Stimulated activated CD8-positive, alpha-beta memory T cell treated with anti-CD3 and anti-CD28 coated beads, Interleukin-4, amount 100 ng/mL, for 4 hours (primary cell): ENCODE measurements around the gene SEC11C.
"Not testable (repeated sequence)": the region's sequence is repeated elsewhere in the genome, so short reads cannot be mapped to it uniquely, and the experiment has no call there.

Experiments used
- DNase-seq, 2 donors: peaks; one replicate each; pipeline ENCODE4 v3.0.0-alpha.2; 2020; ENCODE audit warnings: low read depth in 2 of 2, low spot score in 1 of 2

The SEC11C gene

DNA sequence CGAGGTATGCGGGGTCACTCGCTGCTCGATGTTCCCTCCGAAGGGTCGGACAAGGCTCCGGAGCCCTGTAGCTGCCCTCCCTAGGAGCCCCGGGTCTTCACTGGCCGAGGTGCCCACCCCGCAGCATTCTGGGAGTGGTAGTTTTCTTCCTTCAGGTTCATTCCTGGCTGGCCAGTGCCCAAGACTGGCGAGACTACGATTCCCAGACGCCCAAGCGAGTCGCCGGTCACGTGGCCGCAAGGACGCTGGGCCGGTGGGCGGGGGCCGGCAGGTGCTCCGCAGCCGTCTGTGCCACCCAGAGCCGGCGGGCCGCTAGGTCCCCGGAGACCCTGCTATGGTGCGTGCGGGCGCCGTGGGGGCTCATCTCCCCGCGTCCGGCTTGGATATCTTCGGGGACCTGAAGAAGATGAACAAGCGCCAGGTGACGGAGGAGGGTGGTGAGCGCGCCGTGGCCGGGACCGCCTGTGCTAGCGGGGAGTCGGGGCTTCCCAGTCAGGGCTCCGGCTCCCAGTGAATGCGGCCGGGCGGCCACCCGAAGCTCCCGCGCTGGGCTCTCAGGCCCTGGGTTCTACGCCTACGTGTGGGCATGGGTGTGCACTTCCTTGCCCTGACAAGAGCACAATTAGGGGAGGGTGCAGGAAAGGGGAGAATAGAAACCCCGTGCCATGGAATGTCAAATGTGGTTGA is at the start of gene SEC11C:
Gene SEC11C, plus strand, starts transcription at position 270 of the 687 bp plus-strand sequence. Its CDS starts 65 bp downstream, at position 335.
- peak; percentile 88 to 94 for DNase-seq

DNA sequence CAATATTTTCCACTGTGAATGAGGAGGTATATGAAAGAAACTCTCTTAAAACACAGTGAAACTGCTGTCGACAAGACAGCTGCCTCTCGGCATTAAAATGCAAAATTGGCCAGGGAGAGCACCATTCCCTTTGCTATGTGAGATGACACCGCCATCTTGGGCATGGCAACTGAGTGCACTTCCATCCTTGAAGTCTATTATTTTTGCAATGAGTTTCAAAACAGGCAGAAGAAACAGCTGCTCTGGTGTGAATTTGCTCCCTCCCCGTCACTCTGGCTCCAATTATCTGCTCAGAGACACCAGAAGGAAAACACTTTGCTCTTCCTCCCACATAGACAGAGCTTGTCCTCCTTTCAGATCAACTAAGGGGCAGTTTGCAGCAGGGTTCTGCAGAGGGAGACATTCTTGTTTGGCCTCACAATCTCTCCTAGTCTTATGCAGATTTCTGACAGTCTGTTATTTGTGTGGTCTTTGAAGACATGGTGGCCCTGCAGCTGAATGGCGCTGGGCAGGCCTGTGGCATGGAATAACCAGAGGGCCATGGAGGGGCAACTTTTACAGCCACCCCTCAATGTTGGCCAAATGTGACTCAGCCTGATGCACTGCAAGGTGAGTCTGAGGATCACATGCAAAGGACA is 48.6 kb upstream of the SEC11C start:
- no peak for DNase-seq

GRCh38 chr18:59093668-59094067 is 46.0 kb upstream of the SEC11C start:
- DNase-seq = no peak

DNA sequence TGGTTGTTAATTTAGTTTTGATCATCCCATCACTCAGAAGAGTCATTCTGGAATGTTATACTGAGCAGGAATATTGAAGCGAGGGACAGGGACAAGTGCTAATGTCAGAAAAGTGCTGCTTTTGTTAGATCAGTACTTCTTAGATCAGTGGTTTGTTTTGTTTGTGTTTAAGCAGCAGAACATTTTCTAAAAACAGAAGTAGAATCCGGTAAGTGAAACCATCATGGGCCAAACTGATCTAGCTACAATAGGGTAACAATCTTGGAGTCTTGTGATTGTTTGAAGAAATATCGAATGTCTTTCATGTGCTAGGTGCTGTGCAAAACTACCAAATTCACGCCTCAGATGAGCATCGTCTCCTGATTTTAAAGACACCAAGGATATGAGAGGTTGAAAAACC is 45.1 kb upstream of the SEC11C start:
- no peak for DNase-seq

DNA sequence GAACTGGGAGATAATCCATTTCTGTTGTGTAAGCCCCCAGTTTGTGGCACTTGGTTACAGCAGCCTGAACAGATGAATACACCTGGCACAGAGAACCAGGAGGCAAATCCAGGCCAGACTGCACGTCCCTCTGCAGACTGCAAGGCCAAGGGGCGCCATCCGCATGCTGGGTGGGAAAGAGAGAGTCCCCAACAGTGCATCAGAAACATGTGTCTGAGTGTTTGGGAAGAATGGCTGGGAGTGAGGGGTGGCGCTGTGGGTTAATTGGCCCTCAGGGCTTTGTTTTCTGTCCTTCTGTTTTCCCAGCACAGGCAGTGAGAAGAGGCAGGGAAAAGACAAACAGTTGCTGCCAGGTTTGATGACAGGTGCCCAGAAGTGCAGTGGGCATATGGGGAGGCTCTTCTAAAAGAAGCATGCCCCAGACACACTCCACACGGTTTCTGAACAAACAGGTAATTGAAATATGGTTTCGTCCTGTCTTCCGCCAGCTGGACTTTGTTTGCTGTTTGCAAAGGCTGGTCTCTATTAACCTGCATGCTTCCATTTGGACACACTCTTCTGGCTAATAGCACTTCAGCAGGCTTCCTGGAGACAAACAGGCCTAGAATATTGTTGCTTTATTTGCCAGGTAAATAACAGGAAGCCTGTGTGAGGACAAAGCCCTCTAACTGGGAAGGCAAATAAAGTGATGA is 43.4 kb upstream of the SEC11C start:
- no peak for DNase-seq

DNA sequence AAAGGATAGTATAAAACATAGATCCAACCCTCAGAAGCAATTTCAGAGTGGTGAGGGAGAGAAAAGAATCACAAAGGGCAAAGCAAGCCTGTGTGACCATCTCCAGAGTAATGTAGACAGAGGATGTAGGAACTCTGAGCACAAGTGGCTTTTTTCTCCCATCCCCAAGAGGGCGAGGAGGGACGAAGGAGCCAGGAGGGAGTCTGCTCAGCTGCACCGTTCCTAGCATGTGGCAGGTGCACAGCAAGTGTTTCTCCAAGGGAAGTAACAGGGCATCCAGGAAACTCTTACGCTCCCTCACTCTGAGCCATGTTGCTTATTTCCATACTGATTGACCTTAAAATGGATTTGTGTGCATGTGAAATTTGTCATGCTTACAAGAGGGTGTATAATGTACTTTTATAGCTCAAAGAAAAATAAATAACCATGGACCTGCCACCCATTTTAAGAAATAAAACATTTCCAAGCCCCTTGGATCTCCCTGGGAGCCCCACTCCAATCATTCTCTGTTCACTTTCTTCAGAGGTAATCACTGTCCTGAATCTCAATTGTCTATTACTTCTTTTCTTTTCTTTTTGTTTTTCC is 37.8 kb upstream of the SEC11C start:
- no peak for DNase-seq

DNA sequence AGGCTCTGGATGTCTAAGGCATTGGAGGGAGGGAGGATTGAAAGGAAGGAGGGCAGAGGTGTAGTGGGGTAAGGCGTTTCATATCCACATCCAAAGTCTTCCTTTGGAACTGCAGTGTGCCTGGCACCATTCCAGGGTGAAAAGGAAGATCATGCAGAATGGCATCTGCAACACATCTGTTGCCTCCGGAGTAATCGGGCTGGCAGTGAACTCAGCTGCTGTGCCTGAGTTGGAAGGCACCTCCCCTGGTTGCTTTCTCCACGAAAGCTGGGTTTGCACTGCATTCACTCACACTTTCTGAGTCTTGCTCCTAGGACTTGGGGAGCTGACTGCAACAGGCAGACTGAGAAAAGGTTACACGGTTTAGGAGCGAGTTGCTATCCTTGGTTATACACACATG is 30.3 kb upstream of the SEC11C start:
- no peak for DNase-seq

DNA sequence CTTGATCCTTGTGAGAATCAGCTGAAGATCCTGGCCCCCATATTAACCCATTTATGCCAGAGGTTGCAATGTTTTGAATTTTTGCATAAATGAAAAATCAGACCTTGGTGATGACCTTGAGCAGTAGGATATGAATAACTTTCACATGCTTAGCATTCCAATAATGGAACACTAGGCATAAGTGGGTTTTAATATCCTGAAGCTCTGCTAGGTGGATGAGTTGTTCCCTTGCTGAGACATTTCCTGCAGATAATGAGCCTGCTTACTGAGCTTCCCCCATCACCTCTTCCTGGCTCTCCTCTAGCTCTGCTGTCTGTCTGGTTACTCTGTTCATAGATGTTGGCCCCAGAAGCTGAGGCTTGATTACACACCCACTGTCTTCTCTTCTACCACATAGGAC is 25.5 kb upstream of the SEC11C start:
- no peak for DNase-seq

GRCh38 chr18:59123588-59124369 is 15.9 kb upstream of the SEC11C start:
- DNase-seq = no peak

GRCh38 chr18:59124370-59124704 is 15.3 kb upstream of the SEC11C start:
- no peak for DNase-seq

DNA sequence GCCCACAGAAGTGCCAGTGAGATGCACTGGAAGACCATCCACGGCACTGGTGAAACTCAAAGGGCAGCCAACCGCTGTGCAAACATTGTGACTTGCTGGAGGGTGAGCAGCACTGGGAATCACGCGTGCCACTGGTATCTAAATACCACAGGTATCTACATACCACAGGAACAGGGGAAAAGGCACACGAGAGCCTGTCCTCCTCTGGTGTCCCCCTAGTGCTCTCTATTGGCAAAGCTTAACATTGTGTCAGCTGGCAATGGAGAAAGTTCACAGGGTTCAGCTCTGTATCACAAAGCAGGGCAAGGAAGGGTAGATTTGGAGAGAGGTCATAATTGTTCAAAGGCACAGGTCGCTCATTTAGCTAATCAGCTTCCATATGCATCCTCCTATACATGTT is 12.6 kb upstream of the SEC11C start:
- DNase-seq = no peak

- no peak for DNase-seq
These were observed 9.6 kb upstream of the SEC11C start for GRCh38 chr18:59129951-59130703.

GRCh38 chr18:59132810-59133465 is 6.7 kb upstream of the SEC11C start:
- DNase-seq = no peak

- peak; percentile 82 to 85 for DNase-seq
These were observed 431 bp upstream of the SEC11C start for GRCh38 chr18:59139291-59139614.

DNA sequence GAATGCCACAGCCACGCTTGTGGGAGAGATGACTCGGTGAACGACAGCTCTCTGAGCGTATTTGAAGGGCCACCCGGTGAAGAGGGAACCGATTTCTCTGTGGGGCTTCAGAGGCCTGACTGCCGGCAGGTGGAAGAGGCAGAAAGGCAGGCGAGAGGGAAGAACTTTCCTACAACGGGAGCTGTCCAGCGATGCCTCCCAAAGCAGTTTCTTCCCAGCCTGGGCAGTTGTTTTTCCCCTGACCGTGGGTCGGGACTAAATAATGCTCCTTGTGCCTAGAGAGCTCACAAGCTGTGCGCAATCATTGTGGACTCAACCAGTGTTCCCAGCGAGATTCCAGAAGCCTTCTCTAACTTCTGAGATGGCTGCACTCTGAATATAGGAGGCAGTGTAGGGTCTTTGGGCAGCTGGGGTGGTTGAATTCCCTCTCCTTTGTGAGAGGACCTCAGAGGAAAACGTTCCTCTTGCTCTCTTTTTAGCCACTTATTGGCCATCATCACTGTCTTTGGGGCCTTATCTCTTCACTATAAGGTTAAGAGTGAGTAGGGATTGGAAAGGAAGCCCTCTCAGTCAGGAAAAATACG is 710 bp downstream of the SEC11C start:
- DNase-seq = no peak

- no peak for DNase-seq
These were observed 1.8 kb downstream of the SEC11C start for GRCh38 chr18:59141294-59142068.

DNA sequence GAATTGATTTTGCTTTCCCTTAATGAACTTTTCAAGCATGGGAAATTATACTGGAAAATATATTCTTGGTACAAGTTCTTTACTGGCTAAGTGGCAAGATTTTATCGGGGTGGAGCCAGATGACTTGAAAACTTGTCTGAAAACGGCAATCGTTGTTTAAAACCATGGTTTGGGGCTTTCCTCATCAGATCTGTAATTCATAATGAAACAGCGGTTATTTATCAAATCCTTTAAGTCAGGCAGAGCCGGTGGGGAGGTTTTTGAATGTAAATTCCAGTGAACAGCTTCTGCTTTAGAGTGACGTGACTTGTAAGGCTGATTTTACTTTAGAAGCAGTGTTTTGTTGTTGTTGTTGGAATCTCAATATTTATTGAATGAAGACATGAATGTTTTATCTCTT is 2.6 kb downstream of the SEC11C start:
- no peak for DNase-seq

DNA sequence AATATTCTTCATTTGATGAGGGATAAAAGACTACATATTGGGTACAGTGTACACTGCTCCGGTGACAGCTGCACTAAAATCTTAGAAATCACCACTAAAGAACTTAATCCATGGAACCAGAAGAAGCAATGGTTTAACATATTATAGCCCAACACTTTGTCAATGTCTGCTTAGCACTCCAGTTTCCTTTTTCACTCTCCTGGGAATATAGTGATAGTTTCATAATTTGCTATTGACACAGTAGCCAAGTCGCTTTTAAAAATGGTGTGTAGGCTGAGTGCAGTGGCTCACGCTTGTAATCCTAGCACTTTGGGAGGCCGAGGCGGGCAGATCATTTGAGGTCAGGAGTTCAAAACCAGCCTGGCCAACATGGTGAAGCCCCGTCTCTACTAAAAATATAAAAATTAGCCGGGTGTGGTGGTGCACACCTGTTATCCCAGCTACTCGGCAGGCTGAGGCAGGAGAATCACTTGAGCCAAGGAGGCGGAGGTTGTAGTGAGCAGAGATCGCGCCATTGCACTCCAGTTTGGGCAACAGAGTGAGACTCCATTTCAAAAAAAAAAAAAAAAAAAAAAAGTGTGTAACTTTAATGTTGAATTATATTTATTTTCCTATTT is 3.2 kb downstream of the SEC11C start:
- not testable (repeated sequence) for DNase-seq

DNA sequence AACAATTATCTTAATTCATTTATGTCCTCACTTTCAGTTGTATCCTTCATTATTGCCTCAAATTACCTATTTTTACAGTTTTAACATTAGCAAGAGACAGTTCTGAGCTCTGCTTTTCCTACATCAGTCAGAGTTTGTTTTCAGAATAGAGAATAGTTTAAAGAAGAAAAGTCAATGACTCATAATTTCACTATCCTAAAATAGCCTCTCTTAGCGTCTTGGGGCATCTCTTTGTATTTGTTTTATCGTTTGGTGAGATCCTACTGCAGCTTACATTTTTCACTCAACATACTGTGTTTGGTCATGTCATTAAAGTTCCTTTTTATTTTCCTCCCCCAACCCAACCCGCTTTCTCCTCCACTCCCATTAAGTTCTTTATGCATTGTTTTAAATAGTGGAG is 3.8 kb downstream of the SEC11C start:
- no peak for DNase-seq
